OCI-LY3 (cell line): ENCODE results near the gene USP17L20.
"Not testable (repeated sequence)": the region's sequence is repeated elsewhere in the genome, so short reads cannot be mapped to it uniquely, and the experiment has no call there.

Experiments used
- H2AFZ ChIP-seq: fragments of 200-600, 300-600 bp; shearing (Covaris generic); 2 replicates; pipeline ENCODE4 v1.6.0; 2014; ENCODE audit warnings: antibody characterized with exemption, low read depth, low read length
- H3K27ac ChIP-seq: fragments of 200-600, 300-600 bp; sonication (generic); 2 replicates; pipeline ENCODE4 v1.5.1; 2014; ENCODE audit warnings: mild to moderate bottlenecking, low read length, moderate library complexity, mixed read lengths
- H3K27me3 ChIP-seq: fragments of 200-600, 300-600 bp; sonication (generic); 2 replicates; pipeline ENCODE4 v1.6.1; 2014; ENCODE audit warnings: low read depth, low read length, mixed read lengths
- H3K36me3 ChIP-seq: fragments of 200-600, 300-600 bp; sonication (generic); replicated peaks from 2 replicates; pipeline ENCODE3; 2014; ENCODE audit warnings: low read depth, low read length, mixed read lengths
- H3K4me1 ChIP-seq: fragments of 300-600, 200-600 bp; sonication (generic); 2 replicates; pipeline ENCODE4 v1.6.1; 2014; ENCODE audit warnings: low read length, mixed read lengths
- H3K4me2 ChIP-seq: fragments of 200-600, 300-600 bp; sonication (generic); 2 replicates; pipeline ENCODE4 v1.6.1; 2014; ENCODE audit warnings: low read length, mixed read lengths
- H3K4me3 ChIP-seq: fragments of 300-600, 200-600 bp; sonication (generic); 2 replicates; pipeline ENCODE4 v1.5.1; 2014; ENCODE audit warnings: antibody characterized with exemption, mild to moderate bottlenecking, low read length, moderate library complexity
- H3K79me2 ChIP-seq: fragments of 300-600, 200-600 bp; shearing (Covaris generic); 2 replicates; pipeline ENCODE4 v1.6.1; 2014; ENCODE audit warnings: mild to moderate bottlenecking, low read length, mixed read lengths
- H3K9ac ChIP-seq: fragments of 300-600, 200-600 bp; shearing (Covaris generic); 2 replicates; pipeline ENCODE4 v1.6.0; 2014; ENCODE audit warnings: mild to moderate bottlenecking, low read length, moderate library complexity
- H3K9me3 ChIP-seq: fragments of 200-600, 300-600 bp; shearing (Covaris generic); 2 replicates; pipeline ENCODE4 v1.6.1; 2014; ENCODE audit warnings: low read length, mixed read lengths; ENCODE audit not compliant: insufficient read depth
- H4K20me1 ChIP-seq: fragments of 200-600, 300-600 bp; sonication (generic); 2 replicates; pipeline ENCODE4 v1.6.1; 2016; ENCODE audit warnings: low read length, mixed read lengths; ENCODE audit not compliant: insufficient read depth

USP17L20 gene

DNA sequence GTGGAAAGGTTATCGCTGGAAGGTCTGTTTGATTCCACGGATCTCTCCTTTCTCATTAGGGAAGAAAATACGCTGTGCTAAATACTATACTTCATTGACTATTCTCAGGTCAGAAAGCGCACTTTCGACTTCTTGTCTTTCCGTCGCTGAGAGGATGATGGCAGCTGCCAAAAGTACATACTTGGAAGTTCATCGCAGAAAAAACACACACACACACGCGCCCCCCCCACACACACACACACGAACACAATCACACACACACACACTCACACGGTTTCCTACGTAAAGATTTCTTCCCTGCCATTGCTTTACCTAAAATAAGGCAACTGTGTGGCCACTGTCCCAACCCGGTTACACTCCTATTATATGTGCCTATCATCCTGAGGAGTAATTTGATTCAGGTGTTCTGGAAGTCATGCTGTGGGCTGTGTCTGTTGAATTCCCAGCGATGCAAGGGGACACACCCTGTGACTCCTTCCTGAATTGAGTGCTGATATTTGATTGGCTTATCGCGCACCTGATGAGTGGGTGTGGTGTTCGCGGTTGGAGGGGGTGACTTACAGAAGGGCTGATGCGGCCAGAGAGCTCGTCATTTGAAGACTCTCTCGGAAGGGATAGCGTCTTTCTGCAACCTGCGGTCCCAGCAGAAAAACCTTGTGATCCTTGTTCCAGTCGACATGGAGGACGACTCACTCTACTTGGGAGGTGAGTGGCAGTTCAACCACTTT, 9.8 kb upstream of the USP17L20 start, which contains the start of gene USP17L18:
TSS of gene USP17L18 (plus strand) at position 678 of the 728 bp plus-strand sequence. CDS start at position 678, 0 bp downstream.
- H3K4me3 ChIP-seq, H3K4me1 ChIP-seq, H3K4me2 ChIP-seq, H3K36me3 ChIP-seq, H3K27me3 ChIP-seq, H4K20me1 ChIP-seq, H3K79me2 ChIP-seq, H3K27ac ChIP-seq, H2AFZ ChIP-seq, H3K9ac ChIP-seq, H3K9me3 ChIP-seq: not testable (repeated sequence)

DNA sequence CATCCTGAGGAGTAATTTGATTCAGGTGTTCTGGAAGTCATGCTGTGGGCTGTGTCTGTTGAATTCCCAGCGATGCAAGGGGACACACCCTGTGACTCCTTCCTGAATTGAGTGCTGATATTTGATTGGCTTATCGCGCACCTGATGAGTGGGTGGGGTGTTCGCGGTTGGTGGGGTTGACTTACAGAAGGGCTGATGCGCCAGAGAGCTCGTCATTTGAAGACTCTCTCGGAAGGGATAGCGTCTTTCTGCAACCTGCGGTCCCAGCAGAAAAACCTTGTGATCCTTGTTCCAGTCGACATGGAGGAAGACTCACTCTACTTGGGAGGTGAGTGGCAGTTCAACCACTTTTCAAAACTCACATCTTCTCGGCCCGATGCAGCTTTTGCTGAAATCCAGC, 4.8 kb upstream of the USP17L20 start, which contains the start of gene USP17L19:
TSS of gene USP17L19 (plus strand) at position 301 of the 400 bp plus-strand sequence. CDS start at position 301, 0 bp downstream.
- not testable (repeated sequence) for H3K79me2 ChIP-seq, H3K27me3 ChIP-seq, H3K36me3 ChIP-seq, H3K4me2 ChIP-seq, H3K27ac ChIP-seq, H3K9me3 ChIP-seq, H2AFZ ChIP-seq, H3K4me3 ChIP-seq, H3K9ac ChIP-seq, H4K20me1 ChIP-seq, H3K4me1 ChIP-seq

DNA sequence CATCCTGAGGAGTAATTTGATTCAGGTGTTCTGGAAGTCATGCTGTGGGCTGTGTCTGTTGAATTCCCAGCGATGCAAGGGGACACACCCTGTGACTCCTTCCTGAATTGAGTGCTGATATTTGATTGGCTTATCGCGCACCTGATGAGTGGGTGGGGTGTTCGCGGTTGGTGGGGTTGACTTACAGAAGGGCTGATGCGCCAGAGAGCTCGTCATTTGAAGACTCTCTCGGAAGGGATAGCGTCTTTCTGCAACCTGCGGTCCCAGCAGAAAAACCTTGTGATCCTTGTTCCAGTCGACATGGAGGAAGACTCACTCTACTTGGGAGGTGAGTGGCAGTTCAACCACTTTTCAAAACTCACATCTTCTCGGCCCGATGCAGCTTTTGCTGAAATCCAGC, 4.6 kb downstream of the USP17L20 start, which contains the start of gene USP17L21:
TSS of gene USP17L21 (plus strand) at position 301 of the 400 bp plus-strand sequence. CDS start at position 301, 0 bp downstream.
- not testable (repeated sequence) for H3K4me3 ChIP-seq, H2AFZ ChIP-seq, H3K4me1 ChIP-seq, H3K9ac ChIP-seq, H4K20me1 ChIP-seq, H3K9me3 ChIP-seq, H3K36me3 ChIP-seq, H3K79me2 ChIP-seq, H3K4me2 ChIP-seq, H3K27me3 ChIP-seq, H3K27ac ChIP-seq

DNA sequence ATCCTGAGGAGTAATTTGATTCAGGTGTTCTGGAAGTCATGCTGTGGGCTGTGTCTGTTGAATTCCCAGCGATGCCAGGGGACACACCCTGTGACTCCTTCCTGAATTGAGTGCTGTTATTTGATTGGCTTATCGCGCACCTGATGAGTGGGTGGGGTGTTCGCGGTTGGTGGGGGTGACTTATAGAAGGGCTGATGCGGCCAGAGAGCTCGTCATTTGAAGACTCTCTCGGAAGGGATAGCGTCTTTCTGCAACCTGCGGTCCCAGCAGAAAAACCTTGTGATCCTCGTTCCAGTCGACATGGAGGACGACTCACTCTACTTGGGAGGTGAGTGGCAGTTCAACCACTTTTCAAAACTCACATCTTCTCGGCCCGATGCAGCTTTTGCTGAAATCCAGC, 9.4 kb downstream of the USP17L20 start, which contains the start of gene USP17L22:
TSS of gene USP17L22 (plus strand) at position 301 of the 400 bp plus-strand sequence. CDS start at position 301, 0 bp downstream.
- H3K4me3 ChIP-seq, H2AFZ ChIP-seq, H3K36me3 ChIP-seq, H3K4me2 ChIP-seq, H3K79me2 ChIP-seq, H3K4me1 ChIP-seq, H3K27ac ChIP-seq, H3K9ac ChIP-seq, H3K9me3 ChIP-seq, H3K27me3 ChIP-seq, H4K20me1 ChIP-seq: not testable (repeated sequence)

DNA sequence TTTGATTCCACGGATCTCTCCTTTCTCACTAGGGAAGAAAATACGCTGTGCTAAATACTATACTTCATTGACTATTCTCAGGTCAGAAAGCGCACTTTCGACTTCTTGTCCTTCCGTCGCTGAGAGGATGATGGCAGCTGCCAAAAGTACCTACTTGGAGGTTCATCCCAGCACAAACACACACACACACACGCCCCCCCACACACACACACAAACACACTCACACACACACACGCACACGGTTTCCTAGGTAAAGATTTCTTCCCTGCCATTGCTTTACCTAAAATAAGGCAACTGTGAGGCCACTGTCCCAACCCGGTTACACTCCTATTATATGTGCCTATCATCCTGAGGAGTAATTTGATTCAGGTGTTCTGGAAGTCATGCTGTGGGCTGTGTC, 13.8 kb downstream of the USP17L20 start:
- H3K27ac ChIP-seq, H4K20me1 ChIP-seq, H3K79me2 ChIP-seq, H3K36me3 ChIP-seq, H3K4me2 ChIP-seq, H3K4me3 ChIP-seq, H2AFZ ChIP-seq, H3K4me1 ChIP-seq, H3K9me3 ChIP-seq, H3K27me3 ChIP-seq, H3K9ac ChIP-seq: not testable (repeated sequence)
